NCI-H2107 treated with DMSO at 0.1 percent for 48 hours (cell line): ENCODE data around the gene RNF133.

Source experiments
- DNase-seq: peaks from one replicate; lab custom pipeline; 2025; ENCODE audit not compliant: unreplicated experiment; lab: John Stamatoyannopoulos, UW

RNF133 gene, protein sequence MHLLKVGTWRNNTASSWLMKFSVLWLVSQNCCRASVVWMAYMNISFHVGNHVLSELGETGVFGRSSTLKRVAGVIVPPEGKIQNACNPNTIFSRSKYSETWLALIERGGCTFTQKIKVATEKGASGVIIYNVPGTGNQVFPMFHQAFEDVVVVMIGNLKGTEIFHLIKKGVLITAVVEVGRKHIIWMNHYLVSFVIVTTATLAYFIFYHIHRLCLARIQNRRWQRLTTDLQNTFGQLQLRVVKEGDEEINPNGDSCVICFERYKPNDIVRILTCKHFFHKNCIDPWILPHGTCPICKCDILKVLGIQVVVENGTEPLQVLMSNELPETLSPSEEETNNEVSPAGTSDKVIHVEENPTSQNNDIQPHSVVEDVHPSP

DNA sequence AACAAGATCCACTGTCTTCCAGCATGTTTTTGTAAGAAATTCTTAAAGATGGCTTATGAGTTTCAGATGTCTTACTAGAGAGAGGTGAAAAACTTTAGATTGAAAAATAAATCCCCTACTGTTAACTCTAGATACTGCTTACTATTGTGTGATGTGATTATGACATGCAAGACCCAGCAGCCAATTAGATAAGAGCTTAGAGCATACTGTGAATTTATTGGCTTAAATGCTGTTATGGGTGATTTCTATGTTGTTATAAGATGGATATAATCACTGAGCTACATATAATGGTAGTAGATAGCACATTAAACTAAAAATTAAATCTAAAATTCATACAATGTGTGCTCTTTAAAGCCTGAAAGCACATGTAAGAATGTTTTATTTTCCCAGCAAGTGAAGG lies at the start of gene RNF133:
Gene RNF133, minus strand, starts transcription at position 101 of the 400 bp plus-strand sequence. CDS start 199 bp downstream, outside the sequence.
- DNase-seq: no peak

DNA sequence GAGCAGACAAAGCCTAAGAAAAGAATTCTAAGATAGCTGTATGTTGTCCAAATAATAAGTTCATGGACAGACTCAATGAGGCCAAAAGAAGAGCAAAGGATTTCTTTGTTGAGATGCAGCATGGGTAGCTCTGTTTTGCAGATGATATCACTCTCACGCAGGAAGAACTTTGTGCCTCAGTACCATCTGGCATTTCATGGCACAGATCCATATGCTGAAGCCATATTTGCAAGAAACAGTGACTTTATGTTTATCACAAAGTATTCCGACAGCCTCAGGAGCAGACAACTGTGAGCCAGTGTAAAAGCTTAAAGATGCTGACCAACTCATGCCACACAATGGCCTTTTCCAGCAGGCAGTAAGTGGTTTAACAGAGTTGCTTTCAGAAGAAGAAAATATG lies 49.3 kb upstream of the RNF133 start:
- no peak for DNase-seq

DNA sequence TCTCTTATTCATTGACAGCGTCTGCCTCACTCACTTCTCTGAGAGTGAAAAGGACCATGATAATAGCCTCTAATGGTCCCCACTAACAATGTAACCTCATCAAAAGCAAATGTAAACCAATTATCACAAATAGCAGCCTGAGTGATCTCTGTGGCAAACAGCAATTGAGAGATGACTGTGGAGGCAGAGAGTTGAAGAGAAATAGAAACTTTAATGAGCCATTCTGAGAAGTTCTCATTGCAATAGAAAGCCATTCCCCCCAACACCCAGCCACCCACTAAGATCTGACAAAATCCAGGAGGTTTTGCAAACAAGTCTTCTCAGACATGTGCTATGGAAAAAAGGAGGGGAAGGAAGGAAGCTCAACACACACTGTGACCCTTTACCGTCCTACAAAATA lies 48.0 kb upstream of the RNF133 start:
- peak; percentile 31 for DNase-seq

DNA sequence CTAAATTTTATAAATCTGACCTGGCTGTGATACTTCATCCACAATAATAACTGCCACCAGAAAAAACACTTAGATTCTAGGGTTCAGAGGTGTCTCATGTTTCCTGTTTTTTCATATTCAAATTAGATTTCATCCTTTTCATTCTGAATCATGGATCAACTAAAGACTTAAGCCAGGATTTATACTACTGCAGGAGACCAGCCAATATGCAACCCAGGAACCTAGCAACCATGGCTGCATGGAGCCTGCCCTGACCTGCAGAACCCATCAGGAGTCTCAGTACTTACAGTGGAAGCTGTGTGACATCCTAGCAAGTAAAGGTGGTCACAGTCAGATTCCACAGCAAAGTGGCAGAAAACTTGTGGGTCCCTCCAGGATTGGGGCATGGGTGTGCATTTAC lies 44.3 kb upstream of the RNF133 start:
- DNase-seq: peak; percentile 25

DNA sequence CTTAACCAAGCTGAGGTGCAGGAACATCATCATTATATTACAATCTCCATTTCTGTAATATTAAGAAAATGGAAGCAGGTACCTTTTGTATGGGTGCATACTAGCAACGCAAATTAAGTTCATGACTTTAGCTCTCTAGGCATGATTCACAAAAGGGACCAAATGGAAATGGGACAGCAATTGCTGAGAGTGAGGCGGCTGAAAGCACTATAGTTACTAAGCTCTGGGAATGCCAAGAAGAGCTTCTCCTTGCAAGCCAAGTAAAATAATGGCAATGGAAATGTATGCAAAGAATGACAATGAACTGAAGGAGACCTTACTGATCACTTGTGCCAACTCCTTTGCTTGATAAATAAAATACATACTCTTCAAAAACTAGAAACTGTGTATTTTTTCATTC lies 40.0 kb upstream of the RNF133 start:
- no peak for DNase-seq

DNA sequence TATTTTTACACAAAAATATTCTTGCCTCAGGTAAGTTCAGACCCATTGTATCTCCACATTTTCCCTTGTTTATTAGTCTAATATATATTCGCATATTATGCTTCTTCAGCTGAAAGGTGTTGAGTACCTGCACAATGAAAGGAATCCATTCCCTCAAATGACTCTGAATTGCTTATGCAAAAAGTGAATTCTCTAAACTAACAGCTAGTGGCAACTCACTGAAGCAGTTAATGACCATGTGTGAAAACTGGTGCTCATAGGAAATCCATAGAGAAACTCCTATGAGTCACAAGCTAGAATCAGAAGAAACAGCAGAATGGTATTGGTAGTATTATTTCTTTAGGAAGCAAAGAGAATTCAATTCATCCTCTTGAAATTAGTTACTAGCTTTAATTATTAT lies 37.3 kb upstream of the RNF133 start:
- no peak for DNase-seq

DNA sequence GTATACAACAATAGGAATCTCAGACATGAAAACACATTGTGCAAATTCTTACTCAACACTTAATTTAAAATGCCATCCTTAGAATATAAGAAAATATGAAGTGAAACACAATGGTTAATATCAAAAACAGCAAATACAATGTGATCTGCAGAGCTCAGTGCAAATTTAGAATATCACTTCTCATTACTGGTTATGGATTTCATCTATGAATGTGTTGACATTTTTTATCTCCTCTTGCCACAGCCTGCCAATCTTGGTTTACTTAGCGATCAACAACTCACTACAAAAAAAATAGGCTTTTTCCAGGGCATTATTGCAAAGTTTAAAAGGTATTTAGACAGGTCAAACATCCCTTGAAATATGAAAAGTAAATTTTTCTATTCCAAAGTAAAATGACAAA lies 28.8 kb upstream of the RNF133 start:
- DNase-seq: no peak

DNA sequence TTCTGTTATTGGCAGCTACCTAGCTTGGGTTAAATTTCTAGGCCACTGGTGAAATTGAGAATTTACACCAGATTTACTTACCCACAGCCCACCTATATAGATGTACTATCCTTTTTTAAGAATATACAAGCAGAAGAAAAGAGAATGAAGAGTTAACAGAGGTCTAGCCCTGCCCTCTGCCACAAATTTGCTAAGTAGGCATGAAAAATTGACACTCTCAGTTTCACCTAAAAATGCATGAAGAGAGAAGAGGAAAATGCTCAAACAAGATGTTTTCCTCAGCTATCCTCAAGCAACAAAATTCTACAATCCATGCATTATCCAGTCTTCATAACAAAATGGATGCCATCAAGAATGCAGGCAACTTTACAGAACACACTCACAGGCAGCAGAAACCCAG lies 28.4 kb upstream of the RNF133 start:
- DNase-seq: no peak

DNA sequence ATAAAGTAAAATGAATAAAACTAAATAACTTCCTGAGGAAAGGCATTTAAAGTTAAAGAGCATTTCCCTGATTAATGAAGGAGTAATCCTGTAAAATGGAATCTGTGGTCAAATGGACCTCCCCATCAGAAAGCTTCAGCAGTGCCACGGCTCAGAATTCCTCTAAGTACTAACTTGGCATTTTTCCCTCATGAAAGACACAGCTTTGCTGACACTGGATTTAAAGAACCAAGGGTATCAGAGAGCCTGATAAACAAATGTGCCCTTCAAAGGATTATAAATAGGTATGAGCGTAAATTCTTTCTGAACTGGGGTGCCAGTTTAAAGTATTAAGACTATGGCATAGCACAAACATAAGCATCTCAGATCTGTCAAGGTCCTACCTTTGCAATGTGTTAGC lies 28.0 kb upstream of the RNF133 start:
- no peak for DNase-seq

DNA sequence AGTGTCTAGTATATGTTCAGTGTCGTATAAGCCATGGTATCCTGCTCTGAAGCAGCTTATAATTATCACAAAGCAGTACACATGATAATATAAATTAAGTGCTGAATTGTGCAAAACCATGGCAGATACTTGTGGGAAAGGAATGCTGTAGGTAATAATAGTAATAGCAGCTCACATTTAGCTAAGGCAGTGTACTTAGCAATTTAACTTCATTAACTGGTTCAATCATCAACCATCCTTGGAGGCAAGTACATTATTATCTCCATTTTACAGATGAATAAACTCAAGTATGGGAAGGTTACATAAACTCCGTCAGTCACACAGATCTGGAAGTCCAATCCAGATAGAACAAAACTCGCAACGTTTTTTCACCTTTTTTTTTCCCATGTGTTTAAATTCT lies 25.4 kb upstream of the RNF133 start:
- no peak for DNase-seq

DNA sequence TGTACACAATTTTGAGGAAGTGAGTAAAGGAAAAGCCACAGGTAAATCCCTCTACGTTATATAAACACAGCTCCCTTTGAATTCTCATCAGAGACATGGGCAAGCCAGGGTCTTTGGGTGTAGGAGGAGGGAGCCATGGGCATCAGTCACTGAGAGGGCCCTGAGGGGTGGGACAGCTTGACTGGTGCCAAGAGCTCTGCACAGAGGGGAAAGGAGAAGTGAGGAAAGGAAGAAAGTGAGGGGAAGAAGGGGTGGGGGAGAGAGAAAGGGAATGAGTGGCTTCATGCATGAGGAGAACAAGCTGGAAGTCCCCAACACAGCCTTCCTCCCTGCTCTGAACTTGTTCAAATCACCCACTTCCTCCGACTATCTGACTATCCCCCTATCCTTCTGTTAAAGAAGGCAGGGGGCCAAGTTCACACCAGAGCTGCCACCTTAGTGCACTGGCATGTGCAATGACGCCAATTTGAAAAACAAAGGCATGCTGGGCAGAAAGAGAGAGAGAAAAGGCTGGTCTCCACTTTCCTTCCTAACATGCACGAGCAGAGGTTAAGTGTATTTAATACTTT lies 20.2 kb upstream of the RNF133 start:
- DNase-seq: no peak

DNA sequence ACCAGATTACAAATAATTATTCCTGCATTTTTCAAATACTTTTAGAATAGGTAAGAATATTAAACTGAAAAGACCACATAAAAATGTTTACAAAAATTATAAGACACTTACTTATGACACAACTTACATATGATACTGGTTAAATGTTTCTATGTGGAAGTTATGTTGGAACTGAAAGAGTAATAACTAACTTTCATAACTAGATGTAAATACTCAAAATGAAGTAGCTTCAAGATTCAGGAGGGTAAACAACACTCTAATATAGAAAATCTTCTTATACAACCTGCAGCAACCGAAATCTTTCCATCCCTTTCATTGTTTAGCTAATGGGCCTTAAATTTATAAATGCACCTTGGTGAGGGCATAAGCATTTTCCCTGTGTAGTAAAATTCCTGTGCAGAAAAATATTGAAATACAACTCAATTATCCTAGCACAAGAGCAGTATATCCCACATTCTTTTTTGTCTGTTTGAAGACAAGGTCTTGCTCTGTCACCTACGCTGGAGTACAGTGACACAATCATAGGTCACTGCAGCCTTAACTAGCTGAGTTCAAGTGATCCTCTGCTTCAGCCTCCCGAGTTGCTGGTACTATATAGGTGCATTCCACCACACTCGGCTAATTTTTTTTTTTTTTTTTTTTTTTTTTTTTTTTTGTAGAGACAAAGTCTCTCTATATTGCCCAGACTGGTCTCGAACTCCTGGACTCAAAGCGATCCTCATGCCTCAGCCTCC lies 18.6 kb upstream of the RNF133 start:
- DNase-seq: no peak

DNA sequence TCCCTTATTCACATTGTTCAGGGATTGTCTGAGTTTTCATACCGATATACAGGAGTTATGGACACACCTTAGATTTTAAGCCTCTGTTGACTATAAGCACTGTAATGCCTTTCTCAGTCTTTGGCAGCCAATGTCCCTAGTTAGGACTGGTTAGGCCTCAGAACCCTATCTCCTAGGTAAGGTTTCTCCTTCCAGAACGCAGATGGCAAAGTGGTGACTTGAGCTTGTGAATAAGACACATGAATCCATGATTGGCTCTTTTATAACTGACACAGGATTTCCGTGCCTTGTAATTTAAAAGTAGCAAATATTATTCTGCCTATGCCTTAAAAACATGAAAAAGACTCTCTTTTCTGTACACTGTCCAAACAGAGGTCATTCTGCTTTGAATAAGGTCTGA lies 16.3 kb upstream of the RNF133 start:
- no peak for DNase-seq

DNA sequence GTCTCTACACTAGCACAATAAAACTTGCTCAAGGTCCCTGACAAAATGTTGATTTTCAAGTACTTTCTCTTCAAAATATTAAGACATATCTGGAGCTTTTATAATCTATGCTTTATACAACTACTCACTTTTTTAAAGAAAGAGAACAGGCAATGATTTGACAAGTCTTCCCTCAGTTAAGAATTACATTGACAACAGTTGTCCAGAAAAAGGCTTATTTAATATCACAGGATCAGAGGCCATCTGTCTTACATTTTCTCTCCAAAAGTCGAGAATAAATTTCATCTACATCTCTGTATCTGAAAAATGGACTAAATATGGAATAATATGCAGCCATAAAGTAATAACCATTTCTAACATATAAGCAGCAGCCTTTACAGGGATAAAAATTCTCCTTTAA lies 12.0 kb upstream of the RNF133 start:
- DNase-seq: no peak

DNA sequence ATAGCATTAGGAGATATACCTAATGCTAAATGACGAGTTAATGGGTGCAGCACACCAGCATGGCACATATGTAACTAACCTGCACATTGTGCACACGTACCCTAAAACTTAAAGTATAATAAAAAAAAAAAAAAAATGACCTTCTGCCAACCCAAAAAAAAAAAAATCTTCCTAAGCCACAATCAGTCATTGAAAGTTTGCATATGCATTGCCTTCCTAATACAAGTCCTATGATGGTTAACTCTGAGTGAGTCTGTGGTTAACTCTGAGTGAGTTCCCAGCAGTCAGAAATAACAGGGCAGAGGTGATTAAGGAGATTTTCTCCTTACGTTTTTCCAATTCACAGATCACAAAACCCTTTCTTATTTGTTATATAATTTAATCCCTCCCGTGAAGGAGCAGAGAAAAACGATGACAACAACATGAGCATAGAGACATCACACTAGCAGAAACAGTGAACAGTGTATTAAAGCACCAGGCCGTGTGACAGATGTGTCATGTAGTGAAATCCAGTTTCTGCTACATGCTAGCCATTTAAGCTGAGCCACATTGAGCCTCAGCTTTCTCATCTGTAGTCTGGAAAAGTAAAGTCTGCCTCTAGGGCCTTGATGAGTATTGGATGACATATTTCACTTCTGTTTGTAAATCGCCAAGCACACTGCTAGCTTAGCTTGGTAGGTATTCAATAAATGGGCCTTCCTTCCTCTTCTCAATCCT lies 11.2 kb upstream of the RNF133 start:
- DNase-seq: no peak

DNA sequence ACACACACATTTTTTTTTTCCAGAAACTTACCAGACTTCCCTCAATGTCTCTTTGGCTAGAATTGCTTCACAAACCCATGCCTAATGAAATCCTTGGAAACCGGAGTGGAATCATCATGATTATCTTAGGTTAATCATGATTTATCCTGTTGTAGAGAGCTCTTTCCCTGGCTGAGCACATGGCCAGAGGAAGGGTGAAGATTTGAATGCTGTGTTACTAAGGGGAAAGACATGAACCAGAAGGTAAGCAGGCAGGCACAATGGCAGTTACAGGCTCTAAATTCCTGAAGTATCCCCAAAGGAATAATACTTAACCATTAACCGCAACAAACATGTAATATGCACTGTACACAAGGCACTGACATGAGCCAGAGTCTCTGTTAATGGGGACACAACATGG lies 7.9 kb upstream of the RNF133 start:
- DNase-seq: no peak

DNA sequence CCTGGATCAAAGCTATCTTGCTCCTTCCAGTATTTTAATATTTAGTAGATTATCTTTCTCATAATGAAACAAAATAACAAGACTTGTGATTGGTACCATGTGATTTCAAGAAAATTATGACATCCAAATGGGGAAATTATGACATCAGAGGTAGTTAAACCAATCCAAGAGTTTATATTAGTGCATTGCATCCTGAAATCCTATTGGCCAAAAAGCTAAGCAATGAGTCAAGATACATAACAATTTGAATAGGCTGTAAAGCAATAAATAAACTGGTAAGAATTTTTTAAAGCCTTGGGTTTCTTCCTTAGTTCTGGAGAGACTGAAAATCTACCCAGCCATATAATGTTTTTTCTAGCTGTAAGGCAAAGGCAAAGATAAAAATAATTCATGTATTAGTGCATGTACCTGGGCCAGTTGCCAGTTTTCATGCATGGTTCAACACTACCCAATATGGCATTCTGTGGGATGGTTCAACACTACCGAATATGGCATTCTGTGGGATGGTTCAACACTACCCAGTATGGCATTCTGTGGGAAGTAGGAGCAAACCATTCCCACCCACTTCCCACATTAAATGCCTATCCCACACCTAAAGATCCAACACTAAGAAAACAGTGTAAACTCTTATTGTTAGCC lies 4.1 kb upstream of the RNF133 start, which contains the start of gene RNF148:
Gene RNF148, minus strand, starts transcription at position 51 of the 639 bp plus-strand sequence. CDS start 172 bp downstream, outside the sequence.
- DNase-seq: no peak

DNA sequence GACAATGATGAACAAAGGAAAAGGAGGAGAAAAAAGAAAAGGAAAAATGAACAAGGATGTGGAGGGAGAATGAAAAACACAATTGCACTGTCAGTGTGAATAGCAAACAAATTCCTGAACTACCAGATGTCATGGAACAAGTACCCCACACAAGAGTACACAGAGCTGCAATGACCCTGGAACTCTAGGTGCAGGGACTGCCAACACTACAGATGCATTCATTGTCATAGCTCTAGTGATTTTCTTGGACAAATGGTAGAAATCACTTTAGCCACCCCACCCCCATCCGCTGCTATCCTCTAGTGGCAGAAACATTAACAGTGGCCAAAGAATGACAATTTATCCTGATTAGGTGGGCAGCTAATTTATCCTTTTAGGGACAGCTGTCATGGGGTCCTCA lies 3.1 kb downstream of the RNF133 start:
- no peak for DNase-seq

DNA sequence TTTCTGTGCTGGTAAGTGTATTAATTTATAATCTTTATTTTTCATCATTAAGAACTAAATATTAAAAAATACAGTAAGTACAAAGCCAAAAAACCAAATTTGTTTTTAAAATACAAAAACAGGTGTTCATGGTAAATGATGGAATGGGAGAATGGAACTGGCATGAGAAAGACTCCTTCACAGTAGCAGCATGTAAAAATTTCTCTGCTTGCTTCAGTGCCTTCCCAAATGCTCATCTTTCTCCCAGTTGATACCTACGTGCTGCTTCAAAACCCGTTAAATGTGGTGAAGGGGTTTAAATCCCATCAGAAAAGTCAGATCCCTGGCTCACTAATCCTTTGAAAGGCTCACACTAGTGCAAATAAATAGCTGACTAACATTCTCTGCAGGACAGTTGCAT lies 4.2 kb downstream of the RNF133 start:
- no peak for DNase-seq

DNA sequence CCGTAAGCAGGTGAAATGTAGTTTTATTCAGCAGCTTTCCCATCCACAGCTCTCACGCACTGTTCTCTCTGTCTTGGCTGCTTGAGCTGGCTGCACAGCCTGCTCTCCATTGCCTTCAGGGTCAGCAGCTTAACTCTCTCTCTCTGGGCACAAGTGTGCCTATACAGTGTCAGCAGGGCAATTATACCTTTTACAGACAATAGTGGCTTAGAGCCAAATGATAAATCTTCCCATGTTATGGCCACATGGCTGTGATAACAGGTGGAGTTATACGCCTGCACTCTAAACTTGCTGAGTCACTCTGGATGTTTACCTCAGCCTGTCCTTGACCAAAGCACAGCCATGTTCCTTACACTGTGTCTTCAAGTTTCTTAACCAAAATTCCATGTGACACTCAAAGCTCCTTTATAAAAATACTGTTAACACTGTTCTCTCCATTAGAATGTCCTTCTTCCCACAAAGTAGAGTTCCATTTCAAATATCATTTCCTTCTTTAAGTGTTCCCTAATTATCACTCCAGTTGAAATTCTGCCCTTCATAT lies 6.1 kb downstream of the RNF133 start:
- no peak for DNase-seq
